SH-SY5Y (cell line): ENCODE data around the gene USP6NL.

Source experiments
- GATA2 ChIP-seq: IDR thresholded peaks from 2 replicates; pipeline ENCODE4 v1.6.1; 2011; ENCODE audit warnings: mild to moderate bottlenecking, low read depth, low read length
- GATA3 ChIP-seq: IDR thresholded peaks from 2 replicates; pipeline ENCODE4 v1.6.1; 2011; ENCODE audit warnings: low read depth, mild to moderate bottlenecking, low read length, moderate library complexity

GRCh38 chr10:11600280-11600679 lies 11.2 kb downstream of the USP6NL start:
- no peak for TF ChIP-seq GATA3
- no peak for TF ChIP-seq GATA2
